Measurements from ENCODE around the gene SPATA6.
"Not testable (repeated sequence)": the region's sequence is repeated elsewhere in the genome, so short reads cannot be mapped to it uniquely, and the experiment has no call there.

The SPATA6 gene

DNA sequence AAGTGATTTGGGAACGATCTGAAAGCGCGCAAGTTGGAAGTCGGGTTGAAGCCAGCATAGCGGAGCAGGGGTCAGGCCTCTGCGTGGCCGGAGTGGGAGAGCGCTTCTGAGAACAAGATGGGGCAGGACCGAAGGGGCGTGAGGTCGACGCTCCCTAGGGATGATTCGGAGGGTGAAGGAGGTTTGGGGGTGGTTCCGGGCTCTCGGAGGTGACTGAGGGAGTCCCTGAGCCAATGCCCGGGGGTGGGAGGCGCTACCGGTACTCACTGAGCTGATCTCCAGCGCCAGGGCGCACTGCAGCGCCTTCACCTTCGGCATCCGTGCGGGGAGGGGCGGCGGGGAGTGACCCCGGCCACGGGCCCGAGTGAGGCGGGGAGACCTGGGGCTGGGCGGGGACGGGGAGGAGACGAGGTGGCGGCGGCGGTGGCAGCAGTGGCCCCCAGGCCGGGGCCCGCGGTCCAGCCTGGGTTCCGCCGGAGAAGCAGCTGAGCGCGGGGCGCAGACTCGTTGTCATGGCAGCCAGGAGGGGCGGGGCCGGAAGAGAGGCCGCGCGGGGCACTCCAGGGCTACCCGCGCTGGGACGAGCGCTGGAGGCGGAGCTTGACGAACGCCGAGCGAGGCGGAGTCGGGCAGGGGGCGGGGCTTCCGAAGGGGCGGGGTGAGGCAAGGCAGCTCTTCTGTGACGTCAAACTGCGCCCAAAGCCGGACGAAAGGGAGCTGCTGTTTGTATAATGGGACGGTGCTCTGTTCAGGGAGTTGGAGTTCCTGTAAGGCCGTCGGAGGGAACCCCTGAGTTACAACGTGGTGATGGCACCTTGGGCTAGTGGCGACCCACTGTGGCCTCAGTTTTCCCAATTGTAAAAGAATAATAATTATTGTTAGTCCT is at the start of gene SPATA6:
Gene SPATA6 (minus strand): TSS at position 514 of the 886 bp plus-strand sequence. CDS start 196 bp downstream, at position 318.
- peak; percentile 84 to 87 for DNase-seq

DNA sequence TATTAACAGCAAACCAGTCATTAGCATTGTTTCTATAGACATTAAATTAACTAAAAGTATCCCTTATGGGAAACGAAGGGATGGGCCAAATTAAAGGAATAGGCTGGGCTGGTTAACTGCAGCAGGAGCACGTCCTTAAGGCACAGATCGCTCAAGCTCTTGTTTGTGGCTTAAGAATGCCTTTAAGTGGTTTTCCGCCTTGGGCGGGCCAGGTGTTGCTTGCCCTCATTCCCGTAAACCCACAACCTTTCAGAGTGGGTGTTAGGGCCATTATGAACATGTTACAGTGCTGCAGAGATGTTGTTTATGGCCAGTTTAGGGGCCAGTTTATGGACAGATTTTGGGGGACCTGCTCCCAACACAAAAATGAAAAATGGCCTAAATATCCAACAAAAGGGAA is 47.9 kb upstream of the SPATA6 start:
- not testable (repeated sequence) for DNase-seq

DNA sequence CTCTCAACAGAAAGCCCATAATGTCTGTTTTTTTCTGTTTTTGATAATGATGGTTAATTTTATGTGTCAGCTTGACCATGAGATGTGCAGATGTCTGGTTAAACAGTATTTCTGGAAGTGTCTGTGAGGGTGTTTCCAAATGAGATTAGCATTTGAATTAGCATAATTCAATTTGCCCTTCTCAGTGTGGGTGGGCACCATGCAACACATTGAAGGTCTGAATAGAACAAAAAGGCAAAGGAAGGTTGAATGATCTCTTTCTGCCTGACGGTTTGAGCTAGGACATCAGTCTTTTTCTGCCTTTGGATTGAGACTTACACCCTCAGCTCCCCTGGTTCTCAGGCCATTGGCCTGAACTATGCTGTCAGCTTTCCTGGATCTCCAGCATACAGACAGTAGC is 34.9 kb upstream of the SPATA6 start:
- no peak for DNase-seq

DNA sequence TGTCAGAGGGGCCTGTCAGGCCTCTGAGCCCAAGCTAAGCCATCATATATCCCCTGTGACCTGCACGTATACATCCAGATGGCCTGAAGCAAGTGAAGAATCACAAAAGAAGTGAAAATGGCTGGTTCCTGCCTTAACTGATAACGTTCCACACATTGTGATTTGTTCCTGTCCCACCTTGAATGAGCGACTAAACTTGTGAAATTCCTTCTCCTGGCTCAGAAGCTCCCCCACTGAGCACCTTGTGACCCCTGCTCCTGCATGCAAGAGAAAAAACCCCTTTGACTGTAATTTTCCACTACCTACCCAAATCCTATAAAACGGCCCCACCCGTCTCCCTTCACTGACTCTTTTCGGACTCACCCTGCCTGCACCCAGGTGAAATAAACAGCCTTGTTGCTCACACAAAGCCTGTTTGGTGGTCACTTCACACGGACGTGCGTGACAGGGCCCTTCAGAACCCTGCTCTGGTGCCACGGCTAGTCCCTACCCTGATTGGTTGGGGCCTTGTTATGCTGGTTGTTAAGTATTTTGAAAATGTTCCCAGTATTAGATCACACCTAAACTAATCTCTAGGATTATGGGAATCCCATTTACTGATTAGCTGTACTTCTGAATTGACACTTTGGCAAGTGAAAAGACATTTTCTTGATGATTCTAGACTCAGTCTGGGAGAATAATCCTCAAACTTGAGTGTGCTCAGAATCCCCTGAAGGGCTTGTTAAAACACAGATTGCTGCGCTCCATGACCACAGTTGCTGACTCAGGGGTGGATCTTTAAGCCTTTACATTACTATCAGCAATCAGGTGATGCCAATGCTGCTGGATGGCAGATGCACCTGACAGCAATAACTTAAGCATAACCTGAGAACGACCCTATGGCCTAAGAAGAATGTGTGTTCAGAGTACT is 28.8 kb upstream of the SPATA6 start:
- no peak for DNase-seq

DNA sequence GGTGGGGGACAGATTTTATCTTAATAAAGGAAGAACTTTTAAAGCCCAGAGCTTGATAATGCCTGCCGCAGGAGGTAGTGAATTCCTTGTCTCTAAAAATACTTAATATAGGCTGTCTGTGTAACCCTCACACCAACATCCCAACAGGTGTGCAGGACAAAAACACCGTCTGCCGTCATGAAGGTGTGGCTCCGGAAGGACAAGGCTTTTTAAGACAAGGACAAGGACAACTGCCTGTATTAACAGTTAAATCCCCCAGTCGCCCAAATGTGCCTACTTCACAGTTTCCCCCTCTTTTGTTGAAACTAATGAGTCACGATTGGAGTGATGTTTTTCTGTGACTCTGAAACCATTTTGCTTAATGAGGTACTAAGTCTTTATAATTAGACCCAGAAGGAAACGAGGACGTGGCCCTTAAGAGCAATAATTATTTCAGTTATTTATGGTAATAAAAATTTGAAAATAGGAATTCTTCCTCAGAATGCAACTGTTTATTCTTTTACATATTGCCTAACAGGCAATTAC is 27.3 kb upstream of the SPATA6 start:
- no peak for DNase-seq

DNA sequence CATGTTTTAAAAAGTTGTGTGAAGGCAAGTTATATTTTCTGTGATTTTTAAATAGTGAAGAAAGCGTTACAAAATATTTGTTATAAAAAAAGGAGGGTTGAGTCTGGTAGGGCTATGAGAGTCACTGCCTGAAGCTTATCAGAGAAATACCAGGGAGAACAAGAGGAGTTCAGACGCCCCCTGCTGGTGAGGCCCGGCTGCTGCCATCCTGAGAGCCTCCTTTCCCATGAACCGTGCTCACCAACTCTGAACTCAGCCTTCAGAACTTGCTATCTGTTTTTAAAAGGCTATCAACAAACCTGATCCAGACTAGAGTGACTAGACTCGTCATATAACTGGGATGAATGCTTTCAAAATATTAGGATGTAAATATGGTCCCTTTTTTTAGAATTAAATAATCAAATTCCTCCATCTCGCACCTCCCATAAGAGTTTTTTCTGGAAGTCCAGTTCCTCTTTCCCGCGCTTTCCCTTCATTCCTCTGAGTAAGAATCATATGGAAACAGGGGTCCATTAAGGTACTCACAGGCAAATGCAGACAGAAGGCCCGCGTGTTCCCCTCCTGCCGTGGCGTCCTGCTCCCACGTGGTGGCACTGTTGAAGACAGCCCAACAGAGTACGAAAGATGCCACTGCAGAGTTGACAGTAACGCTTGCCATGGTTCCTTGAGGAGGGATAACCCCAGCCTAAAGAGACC is 26.2 kb upstream of the SPATA6 start:
- DNase-seq: peak; percentile 47 to 48

DNA sequence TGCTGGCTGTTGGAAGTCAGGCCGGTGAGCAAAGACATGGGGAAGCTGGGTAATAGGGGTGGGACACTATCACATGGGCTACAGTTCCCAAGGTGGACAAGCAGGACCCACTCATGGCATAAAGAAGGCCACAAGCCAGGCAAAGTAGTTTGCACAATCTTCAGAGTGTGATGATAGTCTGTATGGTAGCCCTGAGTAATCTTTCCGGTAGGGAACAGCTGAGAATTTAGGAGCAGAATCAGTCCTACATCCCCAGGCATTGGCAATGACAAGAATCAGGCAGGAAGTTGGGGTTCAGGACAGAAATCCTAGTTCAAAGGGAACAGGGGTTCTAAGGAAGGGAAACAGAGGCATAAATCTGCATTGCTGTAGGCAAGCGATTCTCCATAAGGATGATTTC is 23.9 kb upstream of the SPATA6 start:
- DNase-seq: no peak

DNA sequence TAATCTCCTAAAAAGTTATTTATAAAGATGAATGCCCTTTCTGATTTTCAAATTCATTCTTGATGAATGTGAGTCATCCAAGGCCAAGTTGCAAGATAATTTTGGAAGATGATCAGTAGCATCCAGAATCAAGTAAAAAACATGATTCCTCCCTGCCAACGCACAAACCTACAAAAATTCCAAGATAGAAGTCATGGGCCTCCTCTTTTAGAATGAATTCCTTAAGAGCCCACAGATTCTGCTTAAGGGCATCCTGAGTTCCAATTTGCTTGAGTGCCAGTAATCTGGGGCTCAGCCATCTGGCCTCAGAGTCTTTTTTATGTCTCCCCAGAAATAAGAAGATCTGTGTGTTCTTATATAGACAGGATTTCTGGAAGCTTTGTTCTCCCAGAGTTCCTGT is 23.2 kb upstream of the SPATA6 start:
- DNase-seq: no peak

DNA sequence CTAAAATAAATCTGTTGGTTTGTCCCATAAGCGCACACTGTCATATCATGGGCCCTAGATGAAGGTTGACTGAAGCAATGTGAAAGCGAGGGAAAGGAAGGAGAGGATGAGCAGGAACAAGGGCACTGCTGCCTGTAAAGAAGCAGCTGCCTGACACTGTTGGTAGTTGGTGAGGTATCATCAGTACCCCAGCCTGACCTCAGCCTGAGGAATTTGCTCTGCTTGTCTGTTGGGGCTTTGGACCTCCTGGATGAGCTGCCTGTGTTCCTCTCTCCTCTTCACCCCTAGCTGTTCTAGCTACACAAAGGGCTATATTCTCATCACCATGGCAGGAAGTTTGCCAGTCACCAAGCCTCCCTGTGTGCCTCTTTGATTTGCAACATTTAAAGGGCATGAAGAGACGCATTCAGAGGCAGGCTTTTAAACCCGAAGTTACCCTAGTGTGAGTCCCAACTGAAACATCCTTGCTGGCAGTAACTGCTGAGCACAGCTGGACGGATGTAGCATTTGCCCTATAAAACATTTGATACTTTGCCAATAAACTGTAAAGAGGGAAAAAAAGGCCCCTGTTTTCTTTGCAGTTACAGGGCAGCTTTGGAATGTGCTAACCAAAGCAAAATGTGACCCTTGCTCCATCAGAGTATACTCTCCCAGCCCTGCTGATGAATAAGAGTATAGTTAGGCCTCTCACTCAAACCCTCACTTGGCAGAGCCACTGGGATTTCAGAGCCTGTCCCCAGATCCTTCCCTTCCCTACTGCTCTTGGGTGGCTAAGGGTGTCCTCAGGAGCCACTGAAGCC is 22.2 kb upstream of the SPATA6 start:
- no peak for DNase-seq

DNA sequence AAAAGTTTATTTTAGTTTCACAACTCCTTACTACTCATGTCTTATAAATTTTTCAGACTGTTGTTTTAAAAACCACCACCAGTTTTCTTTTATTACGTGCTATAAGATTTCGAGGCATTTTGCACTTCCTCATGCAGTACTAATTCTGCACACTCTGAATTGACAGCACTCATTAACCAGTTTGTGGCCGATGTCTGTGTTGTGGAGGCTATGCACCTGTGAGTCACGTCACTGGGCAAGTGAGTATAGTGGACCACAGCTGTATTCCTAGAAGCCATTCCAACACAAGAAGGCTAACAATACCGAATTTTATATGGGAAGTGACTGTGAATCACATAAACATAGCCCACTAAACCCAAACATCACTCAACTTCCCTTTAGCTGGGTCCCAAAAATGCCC is 21.0 kb upstream of the SPATA6 start:
- no peak for DNase-seq

DNA sequence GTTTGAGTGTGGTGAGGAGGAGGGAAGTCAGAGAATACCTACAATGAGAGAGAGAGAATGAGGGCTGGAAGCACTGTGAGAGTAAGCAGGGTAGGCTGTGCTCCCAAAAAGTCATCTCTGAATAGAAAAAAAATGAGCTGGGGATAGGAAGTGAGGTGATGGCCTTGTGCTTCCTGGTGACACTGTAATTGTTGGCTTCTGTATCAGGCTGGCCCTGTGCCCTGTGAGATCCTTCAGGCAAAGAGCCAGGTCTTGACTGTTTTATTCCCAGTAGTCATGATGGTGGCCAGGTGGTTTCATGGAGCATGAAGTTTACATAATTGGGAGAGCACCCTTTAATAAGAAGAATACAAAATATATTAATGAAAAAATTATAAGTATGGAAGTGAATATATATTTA is 20.4 kb upstream of the SPATA6 start:
- DNase-seq: no peak

DNA sequence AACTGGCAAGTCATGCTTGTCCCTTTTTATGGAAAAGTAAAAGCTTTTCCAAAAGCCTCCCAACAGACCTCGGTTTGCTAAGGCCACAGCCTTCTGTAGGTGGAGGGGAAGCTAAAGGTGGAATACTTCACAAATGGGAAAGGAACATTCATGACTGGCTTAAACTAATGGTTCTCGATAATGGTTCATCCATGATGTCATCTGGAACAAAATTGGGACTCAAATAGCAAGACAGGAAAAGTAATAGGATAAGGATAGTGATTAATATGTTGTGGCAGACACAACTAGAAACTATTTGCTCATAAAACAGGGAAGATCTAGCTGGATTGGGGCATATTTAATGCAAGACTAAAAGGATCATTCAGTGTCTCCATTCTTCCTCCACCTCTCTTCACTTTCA is 16.7 kb upstream of the SPATA6 start:
- no peak for DNase-seq

DNA sequence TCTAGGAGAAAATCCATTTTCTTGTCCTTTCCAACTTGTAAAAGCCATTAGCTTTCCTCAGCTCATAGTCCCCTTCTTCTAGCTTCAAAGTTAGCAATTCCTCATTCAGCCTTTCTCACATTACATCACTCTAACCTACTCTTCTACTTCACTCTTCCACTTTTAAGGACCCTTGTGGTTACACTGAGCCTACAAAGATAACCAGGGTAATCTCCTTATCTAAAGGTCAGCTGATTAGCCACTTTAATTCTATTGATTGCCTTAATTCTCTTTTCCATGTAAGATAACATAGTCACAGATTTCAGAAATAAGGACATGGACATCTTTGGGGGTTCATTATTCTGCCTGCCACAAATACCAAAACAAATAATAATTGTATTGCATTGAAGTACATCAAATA is 8.5 kb upstream of the SPATA6 start:
- no peak for DNase-seq

DNA sequence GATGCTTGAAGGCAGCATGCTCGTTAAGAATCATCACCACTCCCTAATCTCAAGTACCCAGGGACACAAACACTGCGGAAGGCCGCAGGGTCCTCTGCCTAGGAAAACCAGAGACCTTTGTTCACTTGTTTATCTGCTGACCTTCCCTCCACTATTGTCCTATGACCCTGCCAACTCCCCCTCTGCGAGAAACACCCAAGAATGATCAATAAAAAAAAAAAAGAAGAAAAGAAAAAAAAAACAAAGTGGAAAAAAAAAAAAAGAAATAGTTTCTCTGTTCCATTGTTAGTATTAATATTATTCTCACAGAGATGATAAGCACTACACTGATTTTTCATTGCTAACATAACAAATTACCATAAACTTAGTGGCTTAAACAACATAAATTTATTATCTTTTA is 8.0 kb upstream of the SPATA6 start:
- DNase-seq: not testable (repeated sequence)

DNA sequence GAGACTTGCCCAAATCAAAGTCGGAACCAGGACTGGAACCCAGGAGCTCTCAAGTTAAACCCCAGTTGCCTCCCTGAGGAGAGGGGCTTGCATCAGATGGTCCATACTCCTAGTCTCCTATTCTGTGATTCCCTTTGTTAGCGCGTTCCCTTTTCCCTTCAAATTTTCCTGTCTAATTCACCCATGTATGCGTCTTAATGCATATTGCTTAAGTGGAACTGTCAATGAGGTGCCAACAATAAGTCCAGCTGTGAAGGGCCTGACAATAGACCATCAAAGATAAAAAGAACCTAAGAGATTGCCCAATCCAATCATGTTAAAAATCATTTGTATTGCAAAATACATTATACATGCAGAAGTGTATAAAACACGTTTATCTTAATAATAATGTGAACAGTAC is 634 bp upstream of the SPATA6 start:
- DNase-seq: no peak

DNA sequence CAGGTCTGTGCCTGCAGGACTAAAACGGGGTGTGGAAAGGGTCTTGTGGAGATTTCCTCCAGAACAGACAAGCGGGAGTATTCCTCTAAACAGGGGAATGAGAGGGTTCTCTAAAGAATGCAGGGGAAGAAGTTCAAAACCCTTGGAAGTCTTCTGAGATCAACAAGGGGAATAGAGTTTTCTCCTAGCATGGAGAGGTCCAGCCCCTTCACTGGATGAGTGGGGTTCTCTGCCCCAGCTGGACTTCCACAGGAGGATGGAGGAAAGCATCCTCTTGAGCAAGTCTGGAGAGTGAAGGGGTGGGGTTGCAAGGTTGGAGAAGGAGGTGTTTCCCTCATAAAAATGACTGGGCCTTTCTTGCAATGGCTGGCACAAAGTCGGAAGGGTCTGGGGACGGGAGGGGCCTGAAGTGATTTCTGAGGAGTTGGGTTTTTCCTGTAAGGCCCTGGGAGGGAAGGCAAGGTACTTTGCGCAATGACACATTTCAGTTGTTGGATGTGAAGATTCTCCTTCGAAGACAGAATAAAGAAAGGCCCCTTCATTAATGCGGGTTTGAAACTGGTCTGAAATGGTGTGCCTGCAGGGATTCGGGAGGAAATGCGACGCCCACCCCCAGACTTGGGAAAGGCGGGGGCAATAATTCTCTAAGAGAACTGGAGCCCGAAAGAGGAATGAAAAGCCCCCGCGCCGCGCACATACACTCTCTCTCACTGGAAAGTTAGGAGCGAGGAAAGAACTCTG is 884 bp downstream of the SPATA6 start:
- no peak for DNase-seq

DNA sequence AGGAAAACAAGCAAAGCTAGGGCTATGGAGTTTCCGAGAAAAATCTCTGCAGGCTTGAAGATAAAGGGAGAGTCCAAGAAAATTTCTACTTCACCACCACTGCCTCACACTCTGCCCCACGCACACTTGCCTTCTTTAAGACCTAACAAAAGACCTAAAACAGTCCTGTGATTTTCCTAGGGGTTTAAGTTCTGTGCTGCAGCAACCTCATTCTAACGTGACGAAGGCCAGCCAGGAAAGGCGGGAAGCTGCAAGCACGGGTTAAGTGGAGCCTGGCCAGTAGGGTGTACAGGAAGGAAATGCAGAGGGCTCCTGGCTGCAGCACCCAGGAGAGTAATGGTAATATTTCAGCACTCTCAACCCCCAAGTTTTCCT is 1.5 kb downstream of the SPATA6 start:
- peak; percentile 27 to 32 for DNase-seq

DNA sequence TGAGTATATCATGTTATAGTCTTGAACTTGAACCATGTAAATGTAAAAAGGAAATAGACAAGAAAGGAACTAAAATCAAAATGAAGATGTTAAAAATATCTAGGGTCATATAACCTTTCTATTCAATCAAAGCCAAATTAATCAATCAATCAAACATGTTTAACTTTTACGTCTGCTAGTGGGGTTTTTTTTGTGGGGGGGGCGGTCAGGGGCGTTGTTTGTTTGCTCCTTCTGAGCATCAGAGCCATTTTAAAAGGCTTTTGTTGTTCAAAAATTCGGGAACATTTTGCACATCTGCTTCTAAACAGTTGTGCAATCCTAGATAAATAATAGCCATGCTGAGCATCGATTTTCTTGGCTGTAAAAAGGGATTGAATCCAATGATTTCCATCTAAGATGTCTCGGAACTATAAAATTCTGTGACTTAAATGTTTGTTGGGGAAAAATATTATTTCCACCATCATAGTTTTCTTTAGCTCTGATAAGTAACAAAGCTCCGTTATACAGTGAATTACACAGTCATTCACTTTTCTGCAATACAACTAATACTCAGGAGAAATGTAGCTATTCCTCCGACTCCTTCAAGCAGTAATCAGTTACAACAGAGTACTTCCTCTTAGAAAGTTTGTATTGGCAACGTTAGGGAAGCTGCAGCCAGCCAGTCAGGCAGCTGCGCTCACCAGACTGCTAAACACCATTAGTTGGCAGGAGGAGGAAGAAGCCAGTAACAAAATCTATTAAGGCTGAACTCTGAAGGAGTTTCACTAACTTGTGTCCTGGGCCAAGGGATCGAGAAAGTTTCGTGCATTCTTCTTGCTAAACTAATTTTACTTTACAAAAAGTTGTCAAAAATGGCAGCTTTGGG is 2.2 kb downstream of the SPATA6 start:
- peak; percentile 87 to 92 for DNase-seq

DNA sequence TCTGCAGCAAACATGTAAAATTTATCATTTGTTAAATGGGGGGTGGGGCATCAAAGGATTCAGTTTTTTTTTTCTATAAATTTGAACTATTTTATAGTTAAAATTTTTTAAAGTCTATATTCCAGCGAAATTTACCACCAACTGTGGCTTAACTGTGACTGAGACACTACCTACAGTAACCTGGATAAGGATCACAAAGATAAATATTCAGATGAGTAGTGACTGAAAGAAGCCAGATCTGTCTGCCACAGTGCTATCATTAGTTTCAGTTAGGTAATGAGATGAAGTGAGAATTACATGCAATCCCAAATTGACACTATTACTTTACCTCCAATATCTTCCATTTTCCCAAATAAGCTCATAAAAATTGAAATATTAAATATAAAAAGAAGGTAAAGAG is 5.4 kb downstream of the SPATA6 start:
- DNase-seq: no peak

DNA sequence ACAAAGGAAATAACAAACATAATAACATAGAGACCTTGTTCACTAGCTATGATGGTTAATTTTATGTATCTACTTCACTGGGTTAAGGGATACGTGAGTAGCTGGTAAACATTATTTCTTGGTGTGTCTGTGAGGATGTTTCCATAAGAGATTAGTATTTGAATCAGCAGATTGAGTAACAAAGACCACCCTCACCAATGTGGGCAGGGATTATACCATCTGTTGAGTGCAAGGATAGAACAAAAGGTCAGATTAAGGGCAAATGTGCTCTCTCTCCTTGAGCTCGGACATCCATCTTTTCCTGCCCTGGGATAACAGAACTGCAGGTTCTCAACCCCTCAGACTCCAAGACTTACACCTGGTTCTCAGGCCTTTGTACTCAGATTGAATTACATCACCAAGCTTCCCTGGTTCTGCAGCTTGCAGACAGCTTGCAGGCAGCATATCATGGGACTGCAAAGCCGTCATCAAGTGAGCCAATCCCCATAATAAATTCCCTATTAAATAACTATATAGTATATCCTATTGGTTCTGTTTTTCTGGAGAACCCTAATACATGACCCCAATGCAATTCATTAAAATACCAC is 9.2 kb downstream of the SPATA6 start:
- no peak for DNase-seq

All from AML-193 (cell line).